ENCODE data around the gene APOM. TPM values are rescaled to one million over a fixed set of nuclear protein-coding genes. Genes with fewer than 3 reads are reported as not detected.

Gene APOM
- polyA plus RNA-seq, 3 donors = 105 to 114 (median 110) TPM

DNA sequence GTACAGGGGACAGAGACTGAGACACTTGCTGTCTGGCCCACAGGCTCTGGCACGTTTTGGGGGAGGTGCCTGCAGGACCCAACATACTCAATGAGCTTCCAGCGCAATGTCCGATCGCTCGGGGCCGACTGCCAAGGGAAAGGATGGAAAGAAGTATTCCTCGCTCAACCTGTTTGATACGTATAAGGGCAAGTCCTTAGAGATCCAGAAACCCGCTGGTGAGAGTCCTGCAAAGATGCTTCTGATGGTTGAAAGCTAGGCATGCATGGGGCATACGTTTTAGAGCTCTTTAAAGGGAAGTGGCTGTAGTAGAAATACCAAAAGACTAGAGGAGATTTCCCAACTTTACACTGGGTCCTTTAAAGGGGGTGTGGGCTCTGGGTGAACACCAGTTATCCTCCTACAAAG lies 33.0 kb upstream of the APOM start:
- no peak for DNase-seq (ENCODE audit: extremely low read depth in 1 of 11, low read depth in 9 of 11, low spot score in 4 of 11)

DNA sequence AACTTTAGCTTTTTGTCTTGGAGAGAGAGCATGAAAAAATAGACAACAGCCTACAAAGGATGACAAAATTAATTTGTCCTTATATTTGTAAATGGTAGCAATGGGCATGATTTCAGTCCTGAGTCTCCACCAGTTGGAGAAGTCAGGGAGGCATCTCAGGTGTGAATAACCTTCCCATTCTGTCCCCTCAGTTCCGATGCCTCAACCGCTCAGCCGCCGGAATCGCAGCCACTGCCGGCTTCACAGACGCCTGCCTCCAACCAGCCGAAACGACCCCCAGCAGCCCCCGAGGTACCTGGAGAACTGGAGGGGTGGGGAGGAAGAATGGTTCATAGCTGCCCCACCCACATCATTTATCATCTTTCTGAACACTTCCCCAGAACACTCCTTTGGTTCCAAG lies 31.6 kb upstream of the APOM start:
- no peak for DNase-seq (ENCODE audit: extremely low read depth in 1 of 11, low read depth in 9 of 11, low spot score in 4 of 11)

DNA sequence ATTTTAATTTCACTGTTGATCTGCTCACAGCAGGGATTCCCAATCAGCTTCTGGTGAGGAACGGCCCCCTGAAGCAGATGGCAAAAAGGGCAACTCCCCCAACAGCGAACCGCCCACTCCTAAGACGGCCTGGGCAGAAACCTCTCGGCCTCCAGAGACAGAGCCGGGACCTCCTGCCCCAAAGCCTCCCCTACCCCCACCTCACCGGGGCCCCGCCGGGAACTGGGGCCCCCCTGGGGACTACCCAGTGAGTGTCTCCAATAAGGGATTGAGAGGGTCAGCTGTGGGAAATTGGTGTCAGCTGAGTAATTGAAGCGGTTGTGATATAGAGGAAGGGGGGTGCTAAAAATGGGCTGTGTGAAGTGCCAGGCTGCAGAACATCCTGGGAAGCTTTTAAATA lies 28.7 kb upstream of the APOM start:
- DNase-seq (ENCODE audit: extremely low read depth in 1 of 11, low read depth in 9 of 11, low spot score in 4 of 11) = no peak

DNA sequence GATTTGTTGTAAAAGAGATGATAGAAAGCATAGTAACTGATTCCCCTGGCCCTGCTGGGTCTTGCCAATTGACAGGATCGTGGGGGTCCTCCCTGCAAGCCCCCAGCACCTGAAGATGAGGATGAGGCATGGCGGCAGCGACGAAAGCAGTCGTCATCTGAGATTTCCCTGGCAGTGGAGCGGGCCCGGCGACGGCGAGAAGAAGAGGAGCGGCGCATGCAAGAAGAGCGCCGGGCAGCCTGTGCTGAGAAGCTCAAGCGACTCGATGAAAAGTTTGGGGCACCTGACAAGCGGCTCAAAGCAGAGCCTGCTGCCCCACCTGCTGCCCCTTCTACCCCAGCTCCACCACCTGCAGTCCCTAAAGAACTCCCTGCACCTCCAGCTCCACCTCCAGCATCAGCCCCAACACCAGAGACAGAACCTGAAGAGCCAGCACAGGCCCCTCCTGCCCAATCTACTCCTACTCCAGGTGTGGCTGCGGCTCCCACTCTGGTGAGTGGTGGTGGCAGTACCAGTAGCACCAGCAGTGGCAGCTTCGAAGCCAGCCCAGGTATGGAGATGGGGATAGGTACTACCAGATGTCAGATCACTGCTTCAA lies 27.9 kb upstream of the APOM start:
- DNase-seq (ENCODE audit: extremely low read depth in 1 of 11, low read depth in 9 of 11, low spot score in 4 of 11) = no peak

DNA sequence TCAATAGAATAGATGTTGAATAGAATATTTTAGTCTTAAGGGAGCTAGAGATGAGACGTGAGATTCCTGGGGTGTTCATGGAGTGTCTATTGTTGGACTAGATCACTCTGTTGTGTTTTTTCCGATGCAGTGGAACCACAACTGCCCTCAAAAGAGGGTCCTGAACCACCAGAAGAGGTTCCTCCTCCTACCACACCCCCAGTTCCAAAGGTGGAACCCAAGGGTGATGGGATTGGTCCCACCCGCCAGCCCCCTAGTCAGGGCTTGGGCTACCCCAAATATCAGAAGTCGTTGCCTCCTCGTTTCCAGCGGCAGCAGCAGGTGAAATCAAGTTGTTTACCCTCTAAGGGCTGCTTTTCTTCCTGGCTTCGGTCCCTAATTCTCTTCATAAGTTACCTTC lies 26.7 kb upstream of the APOM start:
- no peak for DNase-seq (ENCODE audit: extremely low read depth in 1 of 11, low read depth in 9 of 11, low spot score in 4 of 11)

DNA sequence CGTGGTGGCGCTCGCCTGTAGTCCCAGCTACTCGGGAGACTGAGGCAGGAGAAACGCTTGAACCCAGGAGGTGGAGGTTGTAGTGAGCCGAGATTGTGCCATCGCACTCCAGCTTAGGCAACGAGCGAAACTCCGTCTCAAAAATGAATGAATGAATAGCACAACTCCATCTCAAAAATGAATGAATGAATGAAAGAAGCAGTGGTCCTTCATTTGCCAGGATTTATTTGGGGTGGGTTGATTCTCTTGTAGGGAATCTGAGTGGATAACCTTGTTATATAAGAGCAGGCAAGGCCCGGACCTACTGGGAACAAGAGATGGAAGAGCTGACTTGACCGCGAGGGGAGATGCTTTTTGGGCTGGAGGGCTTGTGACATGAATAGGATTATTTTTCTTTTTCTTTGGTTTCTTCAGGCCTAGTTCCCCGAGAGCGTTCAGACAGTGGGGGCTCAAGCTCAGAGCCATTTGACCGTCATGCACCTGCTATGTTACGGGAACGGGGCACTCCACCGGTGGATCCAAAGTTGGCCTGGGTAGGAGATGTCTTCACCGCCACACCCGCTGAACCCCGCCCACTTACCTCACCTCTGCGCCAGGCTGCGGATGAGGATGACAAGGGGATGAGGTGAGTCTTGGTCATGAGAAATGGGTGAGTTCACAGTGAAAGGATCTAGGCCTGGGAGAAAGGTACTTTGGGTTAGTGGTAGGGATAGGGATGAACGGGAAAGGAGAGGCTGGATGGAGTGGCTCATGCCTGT lies 25.3 kb upstream of the APOM start:
- no peak for DNase-seq (ENCODE audit: extremely low read depth in 1 of 11, low read depth in 9 of 11, low spot score in 4 of 11)

DNA sequence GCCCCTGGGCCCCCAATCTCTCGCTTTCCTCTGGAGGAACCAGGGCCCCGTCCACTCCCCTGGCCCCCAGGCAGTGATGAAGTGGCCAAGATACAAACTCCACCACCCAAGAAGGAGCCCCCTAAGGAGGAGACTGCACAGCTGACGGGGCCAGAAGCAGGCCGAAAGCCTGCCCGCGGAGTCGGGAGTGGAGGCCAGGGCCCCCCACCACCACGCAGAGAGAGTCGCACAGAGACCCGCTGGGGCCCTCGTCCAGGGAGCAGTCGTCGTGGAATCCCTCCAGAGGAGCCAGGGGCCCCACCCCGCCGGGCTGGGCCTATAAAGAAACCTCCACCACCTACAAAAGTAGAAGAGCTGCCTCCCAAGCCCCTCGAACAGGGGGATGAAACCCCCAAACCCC lies 24.5 kb upstream of the APOM start:
- DNase-seq (ENCODE audit: extremely low read depth in 1 of 11, low read depth in 9 of 11, low spot score in 4 of 11) = no peak

DNA sequence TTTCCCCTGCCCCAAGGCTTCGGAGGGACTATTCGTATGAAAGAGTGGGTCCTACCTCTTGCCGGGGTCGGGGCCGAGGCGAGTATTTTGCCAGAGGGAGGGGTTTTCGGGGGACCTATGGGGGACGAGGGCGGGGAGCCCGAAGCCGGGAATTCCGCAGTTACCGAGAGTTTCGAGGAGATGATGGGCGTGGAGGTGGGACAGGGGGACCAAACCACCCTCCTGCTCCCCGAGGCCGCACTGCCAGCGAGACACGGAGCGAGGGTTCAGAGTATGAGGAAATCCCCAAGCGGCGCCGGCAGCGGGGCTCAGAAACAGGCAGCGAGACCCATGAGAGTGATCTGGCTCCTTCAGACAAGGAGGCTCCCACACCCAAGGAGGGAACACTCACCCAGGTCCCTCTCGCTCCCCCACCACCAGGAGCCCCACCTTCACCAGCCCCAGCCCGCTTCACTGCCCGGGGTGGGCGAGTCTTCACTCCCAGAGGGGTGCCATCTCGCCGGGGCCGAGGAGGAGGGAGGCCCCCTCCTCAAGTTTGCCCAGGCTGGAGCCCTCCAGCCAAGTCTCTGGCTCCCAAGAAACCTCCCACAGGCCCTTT lies 23.9 kb upstream of the APOM start:
- no peak for DNase-seq (ENCODE audit: extremely low read depth in 1 of 11, low read depth in 9 of 11, low spot score in 4 of 11)

DNA sequence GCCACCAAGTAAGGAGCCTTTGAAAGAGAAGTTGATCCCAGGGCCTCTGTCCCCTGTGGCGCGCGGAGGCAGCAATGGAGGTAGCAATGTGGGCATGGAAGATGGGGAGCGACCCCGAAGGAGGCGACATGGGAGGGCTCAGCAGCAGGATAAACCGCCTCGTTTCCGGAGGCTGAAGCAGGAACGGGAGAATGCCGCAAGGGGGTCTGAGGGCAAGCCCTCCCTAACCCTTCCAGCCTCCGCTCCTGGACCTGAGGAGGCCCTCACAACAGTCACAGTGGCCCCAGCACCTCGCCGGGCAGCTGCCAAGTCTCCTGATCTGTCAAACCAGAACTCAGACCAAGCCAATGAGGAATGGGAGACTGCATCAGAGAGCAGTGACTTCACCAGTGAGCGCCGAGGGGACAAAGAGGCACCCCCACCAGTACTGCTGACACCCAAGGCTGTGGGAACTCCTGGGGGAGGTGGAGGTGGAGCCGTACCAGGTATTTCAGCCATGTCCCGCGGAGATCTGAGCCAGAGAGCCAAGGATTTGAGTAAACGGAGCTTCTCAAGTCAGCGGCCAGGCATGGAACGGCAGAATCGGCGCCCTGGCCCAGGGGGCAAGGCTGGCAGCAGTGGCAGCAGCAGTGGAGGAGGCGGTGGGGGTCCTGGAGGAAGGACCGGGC lies 23.3 kb upstream of the APOM start:
- DNase-seq (ENCODE audit: extremely low read depth in 1 of 11, low read depth in 9 of 11, low spot score in 4 of 11) = no peak

DNA sequence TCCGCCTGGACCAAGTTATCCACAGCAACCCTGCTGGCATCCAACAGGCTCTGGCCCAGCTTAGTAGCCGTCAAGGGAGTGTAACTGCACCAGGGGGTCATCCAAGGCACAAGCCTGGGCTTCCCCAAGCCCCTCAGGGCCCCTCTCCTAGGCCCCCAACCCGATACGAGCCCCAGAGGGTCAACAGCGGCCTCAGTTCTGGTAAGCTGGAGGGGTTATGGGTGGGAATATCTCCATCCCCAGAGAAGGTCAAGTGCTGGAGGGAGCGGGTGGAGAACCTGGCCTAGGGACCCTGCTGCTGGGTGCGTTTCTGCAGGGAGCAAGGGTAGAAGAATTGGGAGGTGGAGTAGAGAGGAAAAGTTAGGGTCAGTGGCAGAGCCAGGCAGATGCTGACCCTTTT lies 22.2 kb upstream of the APOM start:
- DNase-seq (ENCODE audit: extremely low read depth in 1 of 11, low read depth in 9 of 11, low spot score in 4 of 11) = no peak

DNA sequence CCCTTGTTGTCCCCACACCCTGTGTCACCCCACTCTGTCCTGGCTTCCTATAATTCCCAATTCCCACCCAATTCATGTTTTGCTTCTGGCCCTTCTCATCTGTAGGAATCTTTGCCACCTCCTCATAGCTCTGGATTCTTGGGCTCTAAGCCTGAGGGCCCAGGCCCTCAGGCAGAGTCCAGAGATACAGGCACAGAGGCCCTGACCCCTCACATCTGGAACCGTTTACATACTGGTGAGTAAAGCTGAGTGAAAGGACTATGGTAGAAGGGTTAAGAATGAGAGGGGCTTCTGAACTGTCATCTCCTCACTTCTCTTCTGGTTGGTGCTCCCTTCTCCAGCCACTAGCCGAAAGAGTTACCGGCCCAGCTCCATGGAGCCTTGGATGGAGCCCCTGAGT lies 21.6 kb upstream of the APOM start:
- DNase-seq (ENCODE audit: extremely low read depth in 1 of 11, low read depth in 9 of 11, low spot score in 4 of 11) = no peak

DNA sequence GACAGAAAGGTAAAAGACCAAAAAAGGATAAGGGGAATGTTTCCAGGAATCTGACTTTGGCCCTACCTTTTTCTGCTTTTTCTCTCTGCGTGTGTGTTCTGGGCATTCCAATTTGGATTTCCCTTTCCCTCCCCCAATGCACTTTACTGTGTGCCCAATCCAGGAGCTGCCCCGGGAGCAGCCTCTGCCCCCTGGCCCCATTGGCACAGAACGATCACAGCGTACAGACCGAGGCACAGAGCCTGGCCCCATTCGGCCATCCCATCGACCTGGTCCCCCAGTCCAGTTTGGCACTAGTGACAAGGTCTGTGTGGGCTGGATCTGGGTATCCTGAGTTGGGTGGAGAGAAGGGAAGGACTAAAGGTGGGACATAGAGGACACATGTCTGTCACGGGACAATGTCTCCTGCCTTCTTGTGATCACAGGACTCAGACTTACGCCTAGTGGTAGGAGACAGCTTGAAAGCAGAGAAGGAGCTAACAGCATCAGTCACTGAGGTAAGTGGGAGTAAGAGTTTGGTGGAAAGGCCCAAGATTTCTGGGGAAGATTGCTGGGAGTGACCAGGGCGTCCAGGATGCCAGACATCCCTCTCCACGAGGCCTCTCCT lies 20.6 kb upstream of the APOM start:
- DNase-seq (ENCODE audit: extremely low read depth in 1 of 11, low read depth in 9 of 11, low spot score in 4 of 11) = no peak

DNA sequence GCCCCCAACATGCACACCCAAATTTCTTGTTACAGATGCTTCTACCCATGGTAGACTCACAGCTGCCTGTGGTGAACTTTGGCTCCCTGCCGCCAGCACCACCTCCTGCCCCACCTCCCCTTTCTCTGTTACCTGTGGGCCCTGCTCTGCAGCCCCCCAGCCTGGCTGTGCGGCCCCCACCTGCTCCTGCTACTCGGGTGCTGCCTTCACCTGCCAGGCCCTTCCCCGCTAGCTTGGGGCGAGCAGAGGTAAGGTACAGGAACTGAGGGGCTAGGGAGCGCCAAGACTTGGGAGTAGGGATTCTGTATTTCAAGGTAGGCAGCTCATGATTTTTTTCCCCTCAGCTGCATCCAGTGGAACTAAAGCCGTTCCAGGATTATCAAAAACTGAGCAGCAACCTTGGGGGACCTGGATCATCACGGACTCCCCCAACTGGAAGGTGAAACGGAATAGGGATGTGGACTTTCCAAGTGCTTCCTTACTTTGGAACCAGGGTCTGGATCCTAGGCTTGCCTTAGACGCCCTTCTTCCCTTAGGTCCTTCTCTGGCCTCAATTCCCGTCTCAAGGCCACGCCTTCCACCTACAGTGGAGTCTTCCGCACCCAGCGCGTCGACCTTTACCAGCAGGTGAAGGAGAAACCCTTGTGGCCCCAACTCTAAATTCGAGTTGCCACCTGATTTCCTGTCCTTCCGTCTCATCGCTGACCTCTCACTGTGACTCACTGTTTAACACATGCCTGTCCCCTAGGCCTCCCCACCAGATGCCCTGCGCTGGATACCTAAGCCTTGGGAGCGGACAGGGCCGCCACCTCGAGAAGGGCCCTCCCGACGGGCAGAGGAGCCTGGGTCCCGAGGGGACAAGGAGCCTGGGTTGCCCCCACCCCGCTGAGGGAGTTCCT lies 18.7 kb upstream of the APOM start:
- DNase-seq (ENCODE audit: extremely low read depth in 1 of 11, low read depth in 9 of 11, low spot score in 4 of 11) = no peak

DNA sequence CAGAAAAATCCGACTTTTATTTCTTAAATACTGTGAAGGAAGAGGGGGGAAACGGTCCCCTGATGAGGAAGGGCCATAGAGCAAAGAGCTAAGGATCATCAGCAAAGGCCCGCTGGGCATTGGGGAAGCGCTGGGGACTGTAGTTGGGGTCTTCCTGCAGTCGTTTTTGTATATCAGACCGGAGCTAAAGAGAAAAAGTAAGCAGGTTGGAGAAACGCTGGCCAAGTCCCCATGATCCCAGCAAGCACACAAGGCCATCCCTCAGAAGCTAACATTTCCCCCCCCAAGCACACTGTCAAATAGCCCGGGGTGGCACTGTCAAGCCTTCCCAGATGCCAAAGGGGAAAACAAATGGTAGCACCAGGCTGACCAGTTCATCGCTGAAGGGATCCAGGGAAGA lies 16.7 kb upstream of the APOM start:
- DNase-seq (ENCODE audit: extremely low read depth in 1 of 11, low read depth in 9 of 11, low spot score in 4 of 11) = no peak

DNA sequence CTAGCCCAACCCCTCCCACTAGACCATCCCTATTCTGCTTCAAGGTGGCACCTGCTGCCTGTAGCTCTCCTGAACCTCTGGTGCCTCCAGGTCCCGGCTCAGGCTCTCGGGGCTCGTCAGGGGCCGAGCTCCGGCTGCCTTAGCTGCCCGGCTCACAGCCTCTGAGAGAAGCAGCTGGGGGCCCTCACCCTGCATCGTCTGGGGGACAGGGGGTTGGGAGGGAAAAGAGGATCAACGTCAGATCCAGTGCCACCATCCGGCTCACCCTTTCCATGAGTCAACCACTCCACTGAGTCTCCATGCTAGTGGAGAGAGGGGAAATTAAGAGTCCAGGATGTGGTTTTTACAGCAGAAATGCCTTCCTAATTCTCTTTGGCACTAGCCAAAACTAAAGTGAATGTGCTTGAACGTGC lies 16.2 kb upstream of the APOM start:
- no peak for DNase-seq (ENCODE audit: extremely low read depth in 1 of 11, low read depth in 9 of 11, low spot score in 4 of 11)

DNA sequence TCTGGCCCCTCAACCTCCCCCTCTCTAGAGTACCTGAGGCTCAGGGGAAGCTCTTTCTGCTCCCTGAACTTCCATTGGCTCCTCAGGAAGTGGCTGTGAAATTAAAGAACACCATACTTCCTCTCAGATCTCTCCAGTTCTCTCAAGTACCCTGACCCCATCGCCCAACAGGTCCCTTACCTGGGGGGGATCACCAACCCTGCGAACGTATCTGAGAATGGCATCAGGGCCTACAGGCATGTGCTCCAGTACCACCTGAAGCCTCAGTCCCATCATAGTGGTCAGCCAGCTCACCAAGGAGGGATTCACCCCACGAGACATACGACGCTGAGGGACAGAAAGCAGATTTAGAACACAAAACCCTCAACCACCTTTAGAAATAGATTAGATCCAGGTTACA lies 15.1 kb upstream of the APOM start:
- DNase-seq (ENCODE audit: extremely low read depth in 1 of 11, low read depth in 9 of 11, low spot score in 4 of 11) = no peak

DNA sequence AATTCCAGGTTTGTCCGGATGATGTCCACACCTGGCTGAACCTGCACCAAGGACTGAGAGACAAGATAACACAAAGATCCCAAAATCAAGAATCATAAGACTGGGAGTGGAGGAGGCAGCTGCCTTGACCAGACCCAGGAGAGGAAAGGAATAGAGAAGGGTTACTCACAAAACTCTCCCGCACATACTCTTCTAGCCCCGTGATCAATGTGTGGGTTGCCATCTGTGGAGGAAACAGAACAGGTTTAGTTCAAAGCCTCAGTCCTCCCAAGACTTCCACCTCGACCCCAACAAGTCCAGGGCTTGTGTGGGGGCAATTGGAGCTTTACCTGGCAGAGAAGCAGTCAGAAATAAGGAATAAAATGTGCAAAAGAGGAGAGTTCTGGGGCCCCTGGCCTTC lies 14.3 kb upstream of the APOM start:
- no peak for DNase-seq (ENCODE audit: extremely low read depth in 1 of 11, low read depth in 9 of 11, low spot score in 4 of 11)

DNA sequence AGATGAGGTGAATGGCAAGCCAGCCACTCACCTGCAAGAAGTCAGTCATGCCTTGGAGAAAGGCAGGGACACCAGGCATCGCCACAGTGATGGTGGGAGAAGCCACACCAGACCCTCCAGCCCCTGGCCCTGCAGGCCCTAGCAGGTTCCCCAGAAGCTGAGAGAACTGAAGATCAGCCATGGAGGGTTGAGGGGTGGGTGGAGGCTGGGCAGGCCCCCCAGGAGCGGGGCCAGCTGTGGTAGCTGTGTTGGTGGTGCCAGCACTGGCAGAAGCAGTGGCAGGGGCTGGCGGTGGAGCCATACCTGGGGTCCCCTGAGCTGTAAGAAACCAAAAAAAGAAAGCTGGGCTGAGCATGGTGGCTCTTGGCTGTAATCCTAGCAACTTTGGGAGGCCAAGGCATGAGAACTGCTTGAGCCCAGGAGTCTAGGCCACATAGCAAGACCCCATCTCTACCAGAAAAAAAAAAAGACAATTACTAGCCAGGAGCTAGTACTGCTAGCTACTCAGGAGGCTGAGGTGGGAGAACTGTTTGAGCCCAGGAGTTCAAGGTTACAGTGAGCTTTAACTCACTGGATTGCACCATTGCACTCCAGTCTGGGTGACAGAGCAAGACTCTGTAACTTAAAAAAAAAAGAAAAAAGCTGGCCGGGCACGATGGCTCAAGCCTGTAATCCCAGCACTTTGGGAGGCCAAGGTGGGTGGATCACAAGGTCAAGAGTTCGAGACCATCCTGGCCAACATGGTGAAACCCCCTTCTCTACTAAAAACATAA lies 12.7 kb upstream of the APOM start:
- DNase-seq (ENCODE audit: extremely low read depth in 1 of 11, low read depth in 9 of 11, low spot score in 4 of 11) = no peak
